Activated CD4-positive, alpha-beta T cell treated with anti-CD3 and anti-CD28 coated beads, Interleukin-2, amount 50 U/mL, for 1 hour (primary cell): ENCODE results near the gene PCBP3.
"Not testable (repeated sequence)": the region's sequence is repeated elsewhere in the genome, so short reads cannot be mapped to it uniquely, and the experiment has no call there.

Source experiments
- DNase-seq: peaks from one replicate; pipeline ENCODE4 v3.0.0-alpha.2; 2020

PCBP3 gene

GRCh38 chr21:45636459-45636858, 7.1 kb upstream of the PCBP3 start:
- no peak for DNase-seq

DNA sequence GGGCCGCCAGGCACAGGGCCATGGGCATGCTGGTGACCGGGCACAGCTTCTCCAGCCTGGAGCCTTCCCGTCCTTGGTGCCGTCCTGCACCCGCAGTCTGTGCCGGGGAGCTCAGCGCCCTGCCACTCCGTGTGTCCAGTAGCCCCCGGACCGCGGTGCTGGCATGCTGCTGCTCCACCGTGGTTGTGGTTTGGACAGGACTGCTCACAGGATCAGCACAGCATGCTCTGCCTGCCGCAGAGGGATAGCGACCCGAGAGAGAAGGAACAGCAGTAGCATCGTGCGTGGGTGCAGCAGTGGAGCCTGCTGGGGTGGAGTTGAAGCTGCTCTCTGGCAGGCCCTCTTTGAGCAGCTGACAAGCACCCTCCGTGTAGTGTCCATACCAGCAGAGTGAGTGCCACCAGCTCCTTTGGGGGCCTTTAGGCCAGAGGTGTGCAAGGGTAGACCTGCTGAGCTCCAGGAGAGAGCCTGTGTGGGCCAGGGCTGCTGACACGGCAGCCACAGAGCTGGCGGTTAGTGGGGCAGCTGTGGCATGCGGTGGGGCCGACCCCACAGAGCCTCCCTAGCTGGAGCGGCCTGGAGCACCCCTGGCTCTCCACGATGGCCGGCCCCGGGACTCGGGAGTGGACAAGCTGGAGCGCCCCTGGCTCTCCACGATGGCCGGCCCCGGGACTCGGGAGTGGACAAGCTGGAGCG, 6.4 kb upstream of the PCBP3 start:
- no peak for DNase-seq

DNA sequence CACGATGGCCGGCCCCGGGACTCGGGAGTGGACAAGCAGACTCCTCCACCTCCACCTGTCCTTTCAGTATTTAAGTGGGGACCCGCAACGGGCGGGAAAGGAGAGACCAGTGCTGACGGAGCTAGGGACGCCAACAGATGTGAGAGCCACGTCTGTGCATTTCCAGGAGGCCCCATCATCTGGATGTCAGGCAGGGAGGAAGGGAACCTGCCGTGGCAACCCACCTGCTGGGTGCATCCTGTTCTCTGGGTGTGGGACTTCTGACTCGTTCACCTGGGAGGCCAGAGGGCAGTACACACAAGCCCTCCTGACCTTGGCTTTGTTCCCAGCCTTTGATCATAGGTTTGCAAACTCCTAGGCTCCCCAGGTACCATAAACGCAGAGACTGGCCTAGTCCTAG, 5.6 kb upstream of the PCBP3 start:
- DNase-seq, result no peak

DNA sequence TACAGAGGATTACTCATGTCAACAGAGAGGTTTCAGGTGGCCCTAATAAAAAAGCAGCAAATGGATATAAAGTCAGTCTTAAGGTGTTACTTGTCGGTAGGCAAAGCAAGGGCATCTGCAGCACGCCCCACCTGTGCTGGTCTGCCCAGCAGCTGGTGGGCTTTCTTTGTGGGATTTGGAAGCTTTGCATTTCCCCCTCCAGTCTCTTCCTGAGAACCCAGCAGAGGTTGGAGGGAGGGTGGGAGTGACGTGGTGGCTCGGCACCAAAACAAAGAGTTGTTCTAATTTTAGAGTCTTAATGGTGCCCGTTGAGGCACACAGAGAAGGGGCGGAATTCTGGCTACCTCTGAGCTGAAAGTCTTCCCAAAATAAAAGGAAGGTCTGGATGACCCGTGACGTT, 4.8 kb upstream of the PCBP3 start:
- no peak for DNase-seq

- DNase-seq, result no peak
These were observed 4.1 kb upstream of the PCBP3 start for GRCh38 chr21:45639206-45640000.

DNA sequence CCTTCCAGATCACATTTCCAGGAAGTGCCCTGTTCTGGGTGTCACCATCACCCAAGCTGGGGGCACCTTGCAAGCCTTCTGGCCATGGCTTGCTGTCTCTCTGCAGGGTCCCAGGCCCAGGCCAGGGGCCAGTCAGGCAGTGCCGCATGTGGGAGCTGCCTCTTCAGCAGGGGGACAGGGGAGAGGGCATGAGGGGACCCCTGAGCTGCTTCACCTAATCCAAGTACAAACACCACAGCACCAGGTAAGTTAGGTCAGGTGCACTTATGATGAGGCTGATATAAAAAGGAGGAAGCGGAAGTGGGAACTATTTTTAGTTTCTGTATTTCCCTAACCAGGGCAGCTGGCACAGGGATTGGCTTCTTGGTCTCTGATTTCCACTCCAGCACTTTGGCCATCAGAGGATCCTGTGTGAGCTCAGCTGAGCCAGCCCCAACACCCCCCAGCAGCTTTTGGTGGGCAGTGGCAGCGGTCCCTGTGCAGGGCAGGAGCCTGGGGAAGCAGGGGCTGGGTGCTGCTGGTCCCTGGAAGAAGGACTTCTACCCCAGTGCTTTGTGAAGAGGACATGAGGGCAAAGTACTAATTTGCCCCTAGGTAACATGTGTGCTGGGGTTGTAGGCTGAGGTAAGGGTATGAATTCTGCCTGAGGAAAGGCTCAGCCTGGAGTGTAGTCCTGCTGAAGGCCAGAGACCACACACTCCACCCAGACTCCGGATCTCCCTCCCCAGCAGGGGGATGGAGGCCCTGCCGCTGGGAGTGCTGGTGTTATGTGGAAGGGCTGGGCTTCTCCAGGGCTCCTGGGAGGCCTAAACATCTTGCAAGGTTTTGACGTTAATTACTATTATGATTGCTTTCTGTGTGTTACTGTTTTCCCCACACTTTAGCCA, 3.3 kb upstream of the PCBP3 start:
- no peak for DNase-seq

GRCh38 chr21:45640888-45641479, 2.5 kb upstream of the PCBP3 start:
- no peak for DNase-seq

- DNase-seq, result no peak
These were observed 2.0 kb upstream of the PCBP3 start for GRCh38 chr21:45641480-45642035.

DNA sequence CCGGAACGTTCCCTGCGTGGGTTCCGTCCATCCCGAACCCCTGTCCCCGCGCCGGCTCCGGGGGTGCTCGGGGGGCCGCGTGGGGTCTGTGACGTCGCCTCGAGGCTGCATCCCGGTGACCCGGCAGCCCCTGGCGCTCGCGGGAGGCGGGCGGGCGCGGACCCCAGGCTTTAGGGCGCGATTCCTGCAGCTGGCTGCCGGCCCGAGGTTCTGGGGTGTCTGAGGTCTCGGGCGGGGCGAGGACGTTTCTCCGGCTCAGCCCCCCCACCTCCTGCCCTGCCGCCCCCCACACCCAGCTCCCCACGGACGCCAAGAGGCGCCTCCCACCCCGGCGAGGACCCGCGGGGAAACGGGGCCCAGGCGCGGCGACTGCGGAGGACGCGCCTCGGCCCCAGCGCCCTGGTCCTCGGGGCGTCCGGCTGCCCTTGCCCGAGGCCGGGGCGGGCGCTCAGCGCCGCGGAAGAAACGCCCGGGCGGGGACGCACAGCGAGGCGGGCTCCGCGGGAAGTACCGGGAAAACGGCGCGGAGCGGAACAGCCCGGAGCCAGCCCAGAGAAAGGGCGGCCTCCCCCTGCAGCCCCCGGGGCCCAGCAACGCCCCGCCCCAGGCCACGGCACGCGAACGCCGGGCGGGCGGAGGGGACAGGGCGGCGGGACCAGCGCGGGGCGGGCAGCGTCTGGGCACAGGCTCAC, 1.3 kb upstream of the PCBP3 start:
- DNase-seq, result no peak

- DNase-seq, result no peak
These were observed 749 bp downstream of the PCBP3 start for GRCh38 chr21:45644041-45644906.

- DNase-seq, result no peak
These were observed 8.4 kb downstream of the PCBP3 start for GRCh38 chr21:45651921-45652320.

- DNase-seq, result no peak
These were observed 11.6 kb downstream of the PCBP3 start for GRCh38 chr21:45655124-45655523.

GRCh38 chr21:45656114-45656513, 12.6 kb downstream of the PCBP3 start:
- not testable (repeated sequence) for DNase-seq

- not testable (repeated sequence) for DNase-seq
These were observed 18.5 kb downstream of the PCBP3 start for GRCh38 chr21:45661913-45662622.

- DNase-seq, result not testable (repeated sequence)
These were observed 19.2 kb downstream of the PCBP3 start for GRCh38 chr21:45662623-45663245.

DNA sequence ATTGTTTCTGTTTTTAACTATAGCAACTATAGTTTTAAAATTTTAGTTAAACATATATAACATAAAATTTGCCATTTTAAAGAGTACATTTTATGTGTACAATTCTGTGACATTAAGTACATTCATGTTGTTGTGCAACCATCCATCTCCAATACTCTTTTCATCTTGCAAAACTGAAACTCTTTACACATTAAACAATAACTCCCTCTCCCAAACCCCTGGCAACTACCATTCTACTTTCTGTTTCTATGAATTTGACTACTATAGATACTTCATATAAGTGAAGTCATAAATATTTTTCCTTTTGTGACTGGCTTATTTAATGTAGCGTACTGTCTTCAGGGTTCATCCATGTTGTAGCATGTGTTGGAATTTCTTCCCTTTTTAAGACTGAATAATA, 25.9 kb downstream of the PCBP3 start:
- no peak for DNase-seq

- no peak for DNase-seq
These were observed 27.2 kb downstream of the PCBP3 start for GRCh38 chr21:45670731-45671130.

- DNase-seq, result not testable (repeated sequence)
These were observed 35.3 kb downstream of the PCBP3 start for GRCh38 chr21:45678790-45679189.

GRCh38 chr21:45680215-45680614, 36.7 kb downstream of the PCBP3 start:
- no peak for DNase-seq

DNA sequence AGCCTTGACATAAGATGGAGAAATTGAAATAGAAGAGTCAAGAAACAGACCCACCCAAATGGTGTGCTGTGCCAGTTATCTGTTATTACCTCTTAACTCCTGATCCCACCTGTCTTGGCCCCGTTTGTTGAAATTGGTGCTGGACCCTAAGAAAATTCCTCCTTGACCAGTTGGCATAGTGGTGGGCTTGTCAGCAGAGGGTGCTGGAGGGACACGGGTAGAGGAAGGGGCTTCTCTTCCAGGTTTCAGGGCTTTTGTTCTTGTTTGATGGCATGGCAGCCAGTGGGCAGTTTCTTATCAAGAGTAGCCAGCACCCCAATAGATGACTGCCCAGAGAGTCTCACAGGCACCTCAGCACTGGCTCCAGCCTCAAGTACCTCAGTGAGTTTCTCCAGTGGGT, 51.6 kb downstream of the PCBP3 start:
- DNase-seq, result no peak
